PFSK-1 (cell line): ENCODE measurements around the gene PBLD.

Source experiments
- FOXP2 ChIP-seq: optimal IDR thresholded peaks from 2 replicates; pipeline ENCODE3; 2011; ENCODE audit warnings: borderline replicate concordance, control low read depth, inconsistent platforms; ENCODE audit not compliant: insufficient read depth; ENCODE audit errors: extremely low read length, extremely low read depth
- POLR2AphosphoS5 ChIP-seq: IDR thresholded peaks from 2 replicates; pipeline ENCODE4 v1.6.1; 2012; ENCODE audit warnings: low read depth, mild to moderate bottlenecking, control low read depth, low read length, moderate library complexity
- REST ChIP-seq, 2 experiments: IDR thresholded peaks; 2 replicates each; pipeline versions ENCODE4 v1.6.1 to v1.8.0; 2011 to 2012; ENCODE audit warnings: low read depth in 2 of 2, low read length in 2 of 2, control low read depth in 1 of 2, inconsistent platforms in 1 of 2, mild to moderate bottlenecking in 1 of 2, moderate library complexity in 1 of 2; ENCODE audit not compliant: insufficient read depth in 1 of 2
- SIN3A ChIP-seq: IDR thresholded peaks from 2 replicates; pipeline ENCODE4 v1.6.1; 2012; ENCODE audit warnings: mild to moderate bottlenecking, low read length, moderate library complexity, borderline replicate concordance; ENCODE audit not compliant: insufficient read depth
- TAF1 ChIP-seq: IDR thresholded peaks from 2 replicates; pipeline ENCODE4 v1.6.1; 2012; ENCODE audit warnings: low read length, control low read depth, borderline replicate concordance; ENCODE audit not compliant: insufficient read depth

PBLD gene

DNA sequence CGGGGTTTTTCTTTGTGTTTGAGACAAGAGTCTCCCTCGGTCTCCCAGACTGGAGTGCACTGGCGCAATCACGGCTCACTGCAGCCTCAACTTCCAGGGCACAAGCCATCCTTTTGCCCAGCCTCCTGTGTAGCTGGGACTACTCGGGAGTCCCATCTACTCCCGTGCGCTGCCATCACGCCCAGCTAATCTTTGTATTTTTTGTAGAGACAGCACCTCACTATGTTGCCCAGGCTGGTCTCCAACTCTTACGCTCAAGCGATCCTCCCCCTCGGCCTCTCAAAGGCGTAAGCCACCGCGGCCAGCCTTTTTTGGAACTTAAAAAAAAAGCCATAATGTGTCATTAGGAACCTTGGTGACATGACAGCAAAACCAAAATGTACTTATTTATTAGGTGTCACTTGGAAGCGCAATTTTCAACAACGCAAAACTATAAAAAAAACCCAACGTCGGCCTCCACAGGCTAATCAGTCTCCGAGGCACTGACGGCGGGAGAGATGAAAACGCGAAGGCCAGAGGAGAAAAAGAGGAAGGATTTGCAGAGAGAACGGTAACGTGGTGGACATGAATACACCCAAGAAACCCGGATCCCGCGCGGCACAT is 1.8 kb downstream of the PBLD start:
- TF ChIP-seq TAF1 (no peak), FOXP2 (no peak), SIN3A (no peak), REST (IDR thresholded peaks at IDR 0.05; ENCODE audit: insufficient read depth in 1 of 2, low read depth in 2 of 2, low read length in 2 of 2) (no peak), POLR2AphosphoS5 (no peak)

DNA sequence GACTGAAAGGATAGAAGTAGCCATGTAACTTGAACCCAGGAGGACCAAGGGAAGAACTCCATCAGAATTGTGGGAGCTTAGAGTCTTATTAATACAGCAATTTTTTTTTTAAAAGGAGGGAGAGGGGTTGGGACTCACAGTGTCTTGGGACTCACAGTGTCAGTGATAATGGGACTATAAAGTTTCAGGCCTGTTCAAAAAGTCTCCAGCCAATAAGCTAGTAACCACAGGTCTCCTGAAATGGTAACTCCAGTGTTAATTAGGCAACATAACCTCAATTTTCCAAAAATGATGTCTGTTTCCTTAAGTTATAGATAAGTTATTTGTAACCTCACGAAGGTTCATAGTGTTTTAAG is 3.2 kb downstream of the PBLD start:
- TF ChIP-seq SIN3A (no peak), REST (IDR thresholded peaks at IDR 0.05; ENCODE audit: insufficient read depth in 1 of 2, low read depth in 2 of 2, low read length in 2 of 2) (no peak), FOXP2 (no peak), POLR2AphosphoS5 (no peak), TAF1 (no peak)

DNA sequence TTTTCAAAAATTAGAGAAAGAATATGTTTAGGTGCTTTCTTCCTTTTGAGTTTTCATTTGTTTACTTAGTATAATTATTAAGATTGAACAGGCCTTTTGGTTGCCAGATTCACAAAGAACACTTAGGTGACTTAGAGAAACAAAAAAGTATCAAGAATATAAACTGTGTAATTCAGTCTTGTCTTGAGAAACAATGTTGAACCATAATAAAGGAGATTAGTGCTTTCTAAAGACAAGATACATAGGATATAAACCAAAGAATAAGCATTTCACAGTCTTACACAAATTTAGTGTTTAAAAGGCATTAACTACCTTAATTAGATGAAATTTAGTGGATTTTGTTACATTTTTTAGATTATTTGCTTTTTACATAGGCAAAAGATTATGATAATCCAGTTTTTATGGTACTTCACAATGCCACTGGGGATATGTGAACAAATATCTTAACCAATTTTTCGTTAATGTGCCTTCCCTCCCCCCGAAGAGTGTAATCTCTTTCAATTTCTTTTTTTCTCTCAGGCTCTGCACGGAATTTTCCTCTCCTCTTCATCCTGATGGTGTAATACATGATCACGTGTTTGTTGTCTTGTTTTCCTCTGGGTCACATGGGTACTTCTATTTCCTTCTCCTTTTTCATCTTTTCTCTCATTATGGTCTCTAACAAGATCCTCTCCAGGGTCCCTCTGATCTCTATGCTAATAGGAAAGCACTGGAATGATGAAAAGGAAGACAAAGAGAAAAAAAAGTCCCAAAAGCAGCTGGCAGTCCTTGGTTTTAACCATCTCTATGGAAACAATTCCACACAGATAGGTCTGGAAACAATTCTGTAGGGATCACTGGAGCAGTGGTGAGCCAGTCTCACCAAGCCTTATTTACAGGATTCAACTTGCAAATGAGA is 4.6 kb downstream of the PBLD start:
- TF ChIP-seq REST (IDR thresholded peaks at IDR 0.05; ENCODE audit: insufficient read depth in 1 of 2, low read depth in 2 of 2, low read length in 2 of 2) = no peak
- no peak for TF ChIP-seq SIN3A
- no peak for TF ChIP-seq FOXP2
- TF ChIP-seq TAF1 = no peak
- TF ChIP-seq POLR2AphosphoS5 = no peak

DNA sequence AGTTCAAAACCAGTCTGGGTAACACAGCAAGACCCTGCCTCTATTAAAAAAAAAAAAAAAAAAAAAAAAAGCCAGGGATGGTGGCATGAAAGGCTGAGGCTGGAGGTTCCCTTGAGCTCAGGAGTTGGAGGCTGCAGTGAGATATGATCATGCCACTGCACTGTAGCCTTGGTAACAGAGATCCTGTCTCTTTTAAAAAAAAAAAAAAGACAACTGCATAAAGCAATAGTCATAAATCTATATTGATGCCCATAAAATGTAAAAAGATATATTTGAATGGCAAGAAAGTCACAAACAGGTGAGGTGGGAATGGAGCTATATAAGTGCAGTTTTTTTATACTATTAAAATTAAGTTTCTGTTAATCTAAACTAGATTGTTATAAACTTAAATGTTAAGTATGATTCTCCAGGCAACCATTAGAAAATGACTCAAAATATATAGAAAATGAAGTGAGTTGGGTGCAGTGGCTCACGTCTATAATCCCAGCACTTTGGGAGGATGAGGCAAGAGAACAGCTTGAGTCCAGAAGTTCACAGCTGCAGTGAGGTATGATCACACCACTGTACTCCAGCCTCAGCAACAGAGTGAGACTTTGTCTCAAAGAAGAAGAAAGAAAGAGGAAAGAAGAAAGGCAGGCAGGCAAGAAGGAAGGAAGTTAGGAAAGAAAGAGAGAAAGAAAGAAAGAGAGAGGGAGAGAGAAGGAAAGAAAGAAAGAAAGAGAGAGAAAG is 14.2 kb downstream of the PBLD start:
- TF ChIP-seq POLR2AphosphoS5 (no peak), SIN3A (no peak), FOXP2 (no peak), TAF1 (no peak), REST (IDR thresholded peaks at IDR 0.05; ENCODE audit: insufficient read depth in 1 of 2, low read depth in 2 of 2, low read length in 2 of 2) (no peak)
